M059J (cell line): ENCODE measurements around the gene CAMK2N2. TPM values are rescaled to one million over a fixed set of nuclear protein-coding genes. Genes with fewer than 3 reads are reported as not detected.

ENCODE experiments used
- DNase-seq: peaks from one replicate; pipeline ENCODE4 v3.0.0-alpha.2; 2012; ENCODE audit warnings: low read depth
- total RNA-seq: library from RNA; depleted of rRNA; stranded (reverse); fragments of >200 nt; shearing (Covaris generic); gene quantifications from 2 replicates; pipeline ENCODE4 v1.2.3, GENCODE V29; 2014; rRNA removed

CAMK2N2 gene
- total RNA-seq, 1 experiment from 2014 or later = 1.1 TPM

DNA sequence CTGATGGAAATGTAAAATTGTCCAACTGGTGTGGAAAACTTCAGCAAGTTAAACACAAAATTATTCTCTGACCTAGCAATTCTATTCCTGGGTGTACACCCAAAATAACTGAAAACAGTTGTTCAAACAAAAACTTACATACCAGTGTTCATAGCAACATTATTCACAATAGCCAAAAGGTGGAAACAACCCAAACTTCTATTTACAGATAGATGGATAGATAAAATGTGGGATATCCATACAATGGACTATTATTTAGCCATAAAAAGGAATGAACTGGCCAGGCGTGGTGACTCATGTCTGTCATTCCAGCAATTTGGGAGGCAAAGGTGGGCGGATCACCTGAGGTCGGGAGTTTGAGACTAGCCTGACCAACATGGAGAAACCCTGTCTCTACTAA is 38.8 kb downstream of the CAMK2N2 start:
- DNase-seq = no peak

- DNase-seq = no peak
Measured at GRCh38 chr3:184218814-184219213, 42.5 kb downstream of the CAMK2N2 start.

- no peak for DNase-seq
Measured at GRCh38 chr3:184211718-184212117, 49.6 kb downstream of the CAMK2N2 start.

DNA sequence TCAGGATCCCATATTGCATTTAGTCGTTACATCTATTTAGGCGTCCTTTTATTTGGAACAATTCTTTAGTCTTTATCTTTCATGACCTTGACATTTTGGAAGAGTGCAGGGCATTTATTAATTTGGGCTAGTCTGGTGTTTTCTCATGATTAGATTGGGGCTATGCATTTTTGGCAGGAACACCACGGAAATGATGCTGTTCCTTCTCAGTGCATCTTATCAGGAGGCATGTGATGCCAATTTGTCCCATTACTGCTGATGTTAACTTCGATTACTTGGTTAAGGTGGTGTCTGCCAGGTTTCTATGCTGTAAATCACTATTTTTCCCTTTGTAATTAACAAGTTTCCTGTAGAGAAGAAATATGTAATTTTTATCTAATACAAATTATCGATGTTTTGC is 50.1 kb downstream of the CAMK2N2 start:
- DNase-seq = no peak

Other genes with a start within 250 kb of the CAMK2N2 start
- 6.7 and 11.6 TPM in 2 replicates for gene ABCC5, start 243.7 kb downstream of the CAMK2N2 start, total RNA-seq
- not detected in 2 replicates for gene HTR3D, start 229.8 kb downstream of the CAMK2N2 start, total RNA-seq
- gene HTR3C, start 208.5 kb downstream of the CAMK2N2 start, total RNA-seq = 0.30 and 0.47 TPM in 2 replicates
- not detected in 2 replicates for gene HTR3E, start 164.5 kb downstream of the CAMK2N2 start, total RNA-seq
- 29.4 and 43.6 TPM in 2 replicates for gene EIF2B5, start 126.2 kb downstream of the CAMK2N2 start, total RNA-seq
- 21.2 and 30.3 TPM in 2 replicates for gene DVL3, start 106.2 kb downstream of the CAMK2N2 start, total RNA-seq
- 676 and 795 TPM in 2 replicates for gene AP2M1, start 86.7 kb downstream of the CAMK2N2 start, total RNA-seq
- 27.4 and 43.4 TPM in 2 replicates for gene ABCF3, start 75.4 kb downstream of the CAMK2N2 start, total RNA-seq
- gene VWA5B2, start 32.0 kb downstream of the CAMK2N2 start, total RNA-seq = not detected in 2 replicates
- gene ALG3, start 12.6 kb downstream of the CAMK2N2 start, total RNA-seq = 127 and 132 TPM in 2 replicates
- 9.7 and 9.9 TPM in 2 replicates for gene EEF1AKMT4, start 11.9 kb downstream of the CAMK2N2 start, total RNA-seq
- gene ECE2, start 14.5 kb upstream of the CAMK2N2 start, total RNA-seq = not detected in 2 replicates
- gene PSMD2, start 37.7 kb upstream of the CAMK2N2 start, total RNA-seq = 902 and 1,026 TPM in 2 replicates
- 231 and 422 TPM in 2 replicates for gene EIF4G1, start 53.1 kb upstream of the CAMK2N2 start, total RNA-seq
- gene FAM131A, start 76.0 kb upstream of the CAMK2N2 start, total RNA-seq = 14.1 and 24.6 TPM in 2 replicates
- 2.5 and 4.9 TPM in 2 replicates for gene CLCN2, start 100.1 kb upstream of the CAMK2N2 start, total RNA-seq
- 162 and 196 TPM in 2 replicates for gene POLR2H, start 100.2 kb upstream of the CAMK2N2 start, total RNA-seq
- not detected in 2 replicates for gene THPO, start 116.7 kb upstream of the CAMK2N2 start, total RNA-seq
- 0.42 TPM in 1 of 2 replicates, not detected in the other for gene CHRD, start 118.5 kb upstream of the CAMK2N2 start, total RNA-seq